Erythroblast (primary cell): ENCODE measurements around the gene PRKCE.

Experiments
- GATA1 ChIP-seq: IDR thresholded peaks from 2 replicates; pipeline ENCODE4 v1.6.1; 2011; ENCODE audit warnings: low read depth, mild to moderate bottlenecking, control low read depth, low read length, moderate library complexity
- POLR2A ChIP-seq: IDR thresholded peaks from 2 replicates; pipeline ENCODE4 v1.6.1; 2011; ENCODE audit warnings: mild to moderate bottlenecking, low read length

- TF ChIP-seq POLR2A: no peak
- TF ChIP-seq GATA1: no peak
Observed at GRCh38 chr2:45936623-45936979, 285.1 kb downstream of the PRKCE start.
